GM20000 (cell line): ENCODE data around the gene PTH1R.

Experiments used
- DNase-seq: peaks from one replicate; pipeline ENCODE4 v3.0.0; 2012; ENCODE audit warnings: low spot score
- TF ChIP-seq, protein P1 (sequence below): IDR thresholded peaks from 2 replicates; pipeline ENCODE4 v1.5.1; 2012; ENCODE audit warnings: mild to moderate bottlenecking, control low read depth; ENCODE audit errors: extremely low read depth, missing control alignments

PTH1R gene

DNA sequence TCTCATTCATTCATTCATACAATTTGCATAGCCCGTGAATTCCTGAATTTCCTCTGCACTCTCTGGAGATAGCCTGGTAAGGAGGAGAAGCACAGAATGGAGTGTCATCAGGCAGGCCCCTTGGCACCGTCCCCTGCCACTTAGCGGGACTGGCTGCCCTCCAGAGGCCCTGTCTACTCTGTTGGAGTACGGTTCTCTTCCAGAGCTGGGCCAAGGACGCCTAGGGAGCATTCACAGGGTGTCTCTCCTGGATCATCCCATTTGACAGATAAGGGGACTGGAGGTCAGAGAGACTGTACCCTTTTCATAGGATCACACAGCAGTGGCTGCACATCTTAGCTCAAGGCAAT lies 48.0 kb downstream of the PTH1R start:
- TF ChIP-seq, protein P1, sequence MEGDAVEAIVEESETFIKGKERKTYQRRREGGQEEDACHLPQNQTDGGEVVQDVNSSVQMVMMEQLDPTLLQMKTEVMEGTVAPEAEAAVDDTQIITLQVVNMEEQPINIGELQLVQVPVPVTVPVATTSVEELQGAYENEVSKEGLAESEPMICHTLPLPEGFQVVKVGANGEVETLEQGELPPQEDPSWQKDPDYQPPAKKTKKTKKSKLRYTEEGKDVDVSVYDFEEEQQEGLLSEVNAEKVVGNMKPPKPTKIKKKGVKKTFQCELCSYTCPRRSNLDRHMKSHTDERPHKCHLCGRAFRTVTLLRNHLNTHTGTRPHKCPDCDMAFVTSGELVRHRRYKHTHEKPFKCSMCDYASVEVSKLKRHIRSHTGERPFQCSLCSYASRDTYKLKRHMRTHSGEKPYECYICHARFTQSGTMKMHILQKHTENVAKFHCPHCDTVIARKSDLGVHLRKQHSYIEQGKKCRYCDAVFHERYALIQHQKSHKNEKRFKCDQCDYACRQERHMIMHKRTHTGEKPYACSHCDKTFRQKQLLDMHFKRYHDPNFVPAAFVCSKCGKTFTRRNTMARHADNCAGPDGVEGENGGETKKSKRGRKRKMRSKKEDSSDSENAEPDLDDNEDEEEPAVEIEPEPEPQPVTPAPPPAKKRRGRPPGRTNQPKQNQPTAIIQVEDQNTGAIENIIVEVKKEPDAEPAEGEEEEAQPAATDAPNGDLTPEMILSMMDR: no peak

GRCh38 chr3:46926039-46926438 lies 48.5 kb downstream of the PTH1R start:
- TF ChIP-seq, protein P1: no peak
- DNase-seq: no peak

More for the DNA sequence above, 48.0 kb downstream of the PTH1R start:
- DNase-seq: no peak

DNA sequence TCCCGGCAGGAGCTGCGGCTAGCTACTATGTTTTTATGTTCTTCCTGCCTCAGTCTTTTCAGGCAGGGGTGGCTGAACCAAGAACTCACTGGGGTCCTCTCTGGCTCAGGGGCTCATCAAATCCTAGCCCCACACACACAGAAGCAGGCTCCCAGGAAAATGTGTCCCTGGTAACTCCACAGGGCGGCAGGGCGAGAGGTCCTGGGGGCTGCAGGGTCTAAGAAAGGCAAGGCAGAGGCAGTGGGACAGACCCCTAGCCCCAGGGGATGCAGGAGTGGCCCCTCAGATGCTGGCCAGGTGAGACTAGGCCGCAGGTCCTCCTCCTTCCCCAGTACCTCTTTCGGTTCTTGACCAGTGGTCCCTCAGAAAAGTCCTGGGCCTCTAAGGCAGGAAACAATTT lies 48.9 kb downstream of the PTH1R start:
- no peak for DNase-seq
- TF ChIP-seq, protein P1: no peak

DNA sequence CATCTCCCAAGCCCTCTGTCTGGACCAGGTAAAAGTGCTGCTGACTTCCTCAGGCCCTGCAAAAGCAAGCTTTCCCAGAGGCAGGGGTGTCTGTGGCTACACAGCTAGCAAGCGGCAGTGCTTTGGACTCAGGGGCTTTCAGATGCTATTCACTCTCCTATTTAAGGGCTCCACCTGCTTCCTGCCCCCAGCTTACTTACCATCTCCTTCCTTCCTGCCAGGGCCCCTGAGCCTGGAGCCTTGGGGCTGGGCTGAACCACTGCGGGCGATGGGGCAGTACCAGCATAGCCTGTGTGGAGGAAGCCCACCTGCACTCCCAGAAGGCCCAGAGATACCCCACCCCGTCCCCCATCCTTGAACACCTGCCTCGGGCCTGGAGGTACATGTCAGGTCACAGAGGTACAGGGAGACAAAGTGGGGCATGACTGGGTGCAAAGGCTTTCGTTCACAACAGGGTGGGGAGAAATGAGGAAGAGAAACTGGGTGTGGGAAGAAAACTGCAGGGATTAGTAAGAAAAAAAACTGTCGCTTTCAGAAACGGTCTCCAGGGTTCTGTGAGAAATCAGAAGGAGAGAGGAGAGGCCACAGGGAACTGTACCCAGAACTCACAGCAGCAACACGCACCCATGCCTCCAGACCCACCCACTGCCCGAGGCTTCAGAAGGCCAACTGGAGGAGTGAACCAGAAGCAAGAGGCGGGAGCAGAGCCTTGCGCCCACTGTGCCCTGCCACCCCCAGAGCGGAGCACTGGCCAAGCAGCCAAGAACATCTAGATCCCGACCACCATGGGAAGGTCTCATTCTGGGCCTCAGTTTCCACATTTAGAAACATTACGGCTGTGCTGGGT lies 49.6 kb downstream of the PTH1R start:
- DNase-seq: peak; percentile 79
- TF ChIP-seq, protein P1: no peak

DNA sequence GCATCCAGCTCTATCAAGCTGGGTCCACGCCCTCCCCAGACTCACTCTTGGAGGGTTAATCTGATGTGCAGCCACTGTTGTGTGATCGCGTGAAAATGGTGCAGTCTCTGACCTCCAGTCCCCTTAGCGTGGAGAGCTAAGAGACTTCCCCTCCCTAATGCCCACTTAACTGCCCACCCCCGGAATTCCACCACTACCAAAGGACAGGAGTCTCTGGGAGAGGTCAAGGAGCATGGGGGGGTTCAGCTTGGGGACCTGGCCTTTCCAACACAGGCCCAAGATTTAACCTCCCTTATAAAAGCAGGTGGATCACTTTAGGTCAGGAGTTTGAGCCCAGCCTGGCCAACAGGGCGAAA lies 50.2 kb downstream of the PTH1R start:
- TF ChIP-seq, protein P1: no peak
- no peak for DNase-seq

GRCh38 chr3:46928282-46928681 lies 50.8 kb downstream of the PTH1R start:
- no peak for DNase-seq
- TF ChIP-seq, protein P1: no peak

DNA sequence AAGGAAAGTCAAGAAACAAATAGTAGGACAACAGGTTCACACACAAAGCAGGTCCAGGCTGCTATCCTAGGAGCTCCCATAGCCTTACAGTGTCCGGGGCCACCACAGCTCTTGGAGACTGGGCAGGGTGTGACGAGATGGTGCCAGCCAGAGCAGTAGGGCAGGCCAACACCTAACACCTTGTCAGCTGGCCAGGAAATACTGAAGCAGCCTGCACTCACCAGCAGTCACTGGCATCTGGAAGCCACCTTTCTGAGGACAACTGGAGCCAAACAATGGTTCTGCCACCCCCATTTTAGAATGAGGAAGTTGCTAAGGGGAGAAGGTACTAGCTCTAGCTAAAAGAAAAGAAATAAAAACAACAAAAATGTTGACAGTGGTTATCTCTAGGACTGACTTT lies 51.8 kb downstream of the PTH1R start:
- DNase-seq: no peak
- TF ChIP-seq, protein P1: no peak
